Stimulated activated CD4-positive, alpha-beta T cell treated with anti-CD3 and anti-CD28 coated beads, Interleukin-12 subunit alpha, Interleukin-12 subunit beta, amount 100 ng/mL, for 24 hours (primary cell): ENCODE results near the gene AKT1.

Experiments used
- DNase-seq, 2 experiments: peaks; one replicate each; pipeline ENCODE4 v3.0.0-alpha.2; 2020; ENCODE audit warnings: low read depth in 2 of 2

The AKT1 gene

GRCh38 chr14:104772707-104773504 lies 22.6 kb downstream of the AKT1 start:
- no peak for DNase-seq

GRCh38 chr14:104771918-104772706 lies 23.4 kb downstream of the AKT1 start:
- DNase-seq: no peak

GRCh38 chr14:104771374-104771773 lies 24.2 kb downstream of the AKT1 start:
- DNase-seq: no peak

- DNase-seq: no peak
Observed at GRCh38 chr14:104770851-104771272, 24.7 kb downstream of the AKT1 start.

GRCh38 chr14:104770072-104770579 lies 25.4 kb downstream of the AKT1 start:
- DNase-seq: no peak

- DNase-seq: no peak
Observed at GRCh38 chr14:104769324-104770071, 26.1 kb downstream of the AKT1 start.

GRCh38 chr14:104768437-104769323 lies 26.9 kb downstream of the AKT1 start:
- DNase-seq: peak; percentile 78 to 92

GRCh38 chr14:104767634-104767918 lies 28.0 kb downstream of the AKT1 start:
- DNase-seq: no peak

GRCh38 chr14:104766863-104767633 lies 28.5 kb downstream of the AKT1 start:
- no peak for DNase-seq

- no peak for DNase-seq
Observed at GRCh38 chr14:104766256-104766862, 29.2 kb downstream of the AKT1 start.

- DNase-seq: no peak
Observed at GRCh38 chr14:104765517-104765916, 30.0 kb downstream of the AKT1 start.

- DNase-seq: no peak
Observed at GRCh38 chr14:104758981-104759969, 36.3 kb downstream of the AKT1 start.

GRCh38 chr14:104757681-104758392 lies 37.7 kb downstream of the AKT1 start:
- no peak for DNase-seq

GRCh38 chr14:104757238-104757585 lies 38.3 kb downstream of the AKT1 start:
- DNase-seq: no peak

GRCh38 chr14:104756477-104757237 lies 38.9 kb downstream of the AKT1 start:
- DNase-seq: no peak

- DNase-seq: no peak
Observed at GRCh38 chr14:104755621-104756020, 39.9 kb downstream of the AKT1 start.

- DNase-seq: no peak
Observed at GRCh38 chr14:104754213-104754851, 41.2 kb downstream of the AKT1 start.
